Measurements from ENCODE around the gene CLDN10.

Gene CLDN10

GRCh38 chr13:95593462-95593861, 40.9 kb downstream of the CLDN10 start:
- no peak overlapping the region for H3K4me3 ChIP-seq (ENCODE audit: low read length)
- H3K27me3 ChIP-seq (ENCODE audit: control insufficient read depth, insufficient read depth, low read length), result no peaks in the 10 kb centered on the region

DNA sequence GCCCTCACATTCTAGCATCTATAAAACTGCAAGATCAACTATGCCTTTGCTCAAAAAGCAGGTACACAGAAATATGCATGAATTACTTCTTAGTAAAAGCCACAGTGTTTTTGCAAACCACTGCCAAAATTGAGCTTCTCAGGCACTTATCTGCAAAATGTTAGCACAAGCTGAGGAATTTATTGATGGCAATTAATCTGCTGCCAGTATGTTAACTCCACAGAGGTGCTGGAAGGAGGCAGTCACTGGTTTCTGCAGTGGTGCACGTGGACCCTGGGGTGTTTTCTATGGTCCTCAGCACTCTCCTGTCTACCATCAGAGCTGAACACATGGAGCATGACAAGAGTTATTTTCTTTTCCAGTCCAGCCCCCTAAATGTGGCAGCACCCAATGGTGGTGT, 44.2 kb downstream of the CLDN10 start:
- Histone ChIP-seq H3K4me1 (ENCODE audit: control insufficient read depth, insufficient read depth, low read length) (no peaks in the 10 kb centered on the region), H3K36me3 (ENCODE audit: control insufficient read depth, insufficient read depth, low read length) (no peaks in the 10 kb centered on the region), H3K4me3 (ENCODE audit: low read length) (no peak overlapping the region), H3K27ac (ENCODE audit: low read length) (no peak overlapping the region), H3K27me3 (ENCODE audit: control insufficient read depth, insufficient read depth, low read length) (no peaks in the 10 kb centered on the region), H3K9me3 (ENCODE audit: control insufficient read depth, insufficient read depth, low read length) (no peaks in the 10 kb centered on the region)
- no peak for DNase-seq (ENCODE audit: low read depth, low spot score)
- WGBS (ENCODE audit: insufficient coverage, insufficient read length), result no CpG with 5 or more reads among the region's 1 CpG

More at GRCh38 chr13:95593462-95593861, 40.9 kb downstream of the CLDN10 start:
- no peaks in the 10 kb centered on the region for H3K36me3 ChIP-seq (ENCODE audit: control insufficient read depth, insufficient read depth, low read length)
- WGBS (ENCODE audit: insufficient coverage, insufficient read length), result no CpG with 5 or more reads among the region's 1 CpG
- DNase-seq (ENCODE audit: low read depth, low spot score), result no peak
- H3K27ac ChIP-seq (ENCODE audit: low read length), result no peak overlapping the region
- H3K9me3 ChIP-seq (ENCODE audit: control insufficient read depth, insufficient read depth, low read length), result no peaks in the 10 kb centered on the region
- H3K4me1 ChIP-seq (ENCODE audit: control insufficient read depth, insufficient read depth, low read length), result no peaks in the 10 kb centered on the region

- Histone ChIP-seq H3K36me3 (ENCODE audit: control insufficient read depth, insufficient read depth, low read length) (no peaks in the 10 kb centered on the region), H3K9me3 (ENCODE audit: control insufficient read depth, insufficient read depth, low read length) (no peaks in the 10 kb centered on the region), H3K4me1 (ENCODE audit: control insufficient read depth, insufficient read depth, low read length) (no peaks in the 10 kb centered on the region), H3K27ac (ENCODE audit: low read length) (no peak overlapping the region), H3K4me3 (ENCODE audit: low read length) (no peak overlapping the region), H3K27me3 (ENCODE audit: control insufficient read depth, insufficient read depth, low read length) (no peaks in the 10 kb centered on the region)
- no CpG with 5 or more reads among the region's 2 CpGs for WGBS (ENCODE audit: insufficient coverage, insufficient read length)
- no peak for DNase-seq (ENCODE audit: low read depth, low spot score)
These were observed 48.7 kb downstream of the CLDN10 start for GRCh38 chr13:95601216-95601615.

- H3K27ac ChIP-seq (ENCODE audit: low read length), result no peak overlapping the region
- DNase-seq (ENCODE audit: low read depth, low spot score), result no peak
- H3K9me3 ChIP-seq (ENCODE audit: control insufficient read depth, insufficient read depth, low read length), result no peaks in the 10 kb centered on the region
- no peaks in the 10 kb centered on the region for H3K4me1 ChIP-seq (ENCODE audit: control insufficient read depth, insufficient read depth, low read length)
- H3K36me3 ChIP-seq (ENCODE audit: control insufficient read depth, insufficient read depth, low read length), result no peaks in the 10 kb centered on the region
- H3K4me3 ChIP-seq (ENCODE audit: low read length), result no peak overlapping the region
- H3K27me3 ChIP-seq (ENCODE audit: control insufficient read depth, insufficient read depth, low read length), result no peaks in the 10 kb centered on the region
- no CpG with 5 or more reads among the region's 6 CpGs for WGBS (ENCODE audit: insufficient coverage, insufficient read length)
These were observed 49.4 kb downstream of the CLDN10 start for GRCh38 chr13:95601906-95602305.

- H3K36me3 ChIP-seq (ENCODE audit: control insufficient read depth, insufficient read depth, low read length), result peaks cover 5% of the 10 kb centered on the region; the same call in 1 of the 2 replicates
- no peaks in the 10 kb centered on the region for H3K9me3 ChIP-seq (ENCODE audit: control insufficient read depth, insufficient read depth, low read length)
- no peaks in the 10 kb centered on the region for H3K4me1 ChIP-seq (ENCODE audit: control insufficient read depth, insufficient read depth, low read length)
- H3K4me3 ChIP-seq (ENCODE audit: low read length), result no peak overlapping the region
- DNase-seq (ENCODE audit: low read depth, low spot score), result no peak
- H3K27ac ChIP-seq (ENCODE audit: low read length), result no peak overlapping the region
- no peaks in the 10 kb centered on the region for H3K27me3 ChIP-seq (ENCODE audit: control insufficient read depth, insufficient read depth, low read length)
- no CpG with 5 or more reads among the region's 12 CpGs for WGBS (ENCODE audit: insufficient coverage, insufficient read length)
These were observed 51.5 kb downstream of the CLDN10 start for GRCh38 chr13:95603887-95604555.

DNA sequence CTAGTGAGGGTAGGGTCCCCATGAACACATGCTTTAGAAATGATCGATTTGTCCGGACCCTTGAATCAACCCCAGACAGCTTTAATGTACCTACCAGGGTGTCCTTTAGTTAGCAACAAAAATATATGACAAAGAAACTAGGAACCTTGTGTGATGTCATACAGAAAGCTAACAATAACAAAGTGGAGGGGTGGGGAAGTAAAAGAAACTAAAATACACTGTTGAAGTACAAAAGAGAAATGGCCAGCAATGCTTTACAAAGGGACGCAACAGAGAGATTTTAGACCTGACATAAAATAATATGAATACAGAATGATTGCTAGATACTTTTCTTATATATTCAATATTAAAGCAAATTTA, 52.0 kb downstream of the CLDN10 start:
- WGBS (ENCODE audit: insufficient coverage, insufficient read length), result no CpG with 5 or more reads among the region's 3 CpGs
- Histone ChIP-seq H3K27me3 (ENCODE audit: control insufficient read depth, insufficient read depth, low read length) (no peaks in the 10 kb centered on the region), H3K36me3 (ENCODE audit: control insufficient read depth, insufficient read depth, low read length) (peaks cover 5% of the 10 kb centered on the region; the same call in 1 of the 2 replicates)

DNA sequence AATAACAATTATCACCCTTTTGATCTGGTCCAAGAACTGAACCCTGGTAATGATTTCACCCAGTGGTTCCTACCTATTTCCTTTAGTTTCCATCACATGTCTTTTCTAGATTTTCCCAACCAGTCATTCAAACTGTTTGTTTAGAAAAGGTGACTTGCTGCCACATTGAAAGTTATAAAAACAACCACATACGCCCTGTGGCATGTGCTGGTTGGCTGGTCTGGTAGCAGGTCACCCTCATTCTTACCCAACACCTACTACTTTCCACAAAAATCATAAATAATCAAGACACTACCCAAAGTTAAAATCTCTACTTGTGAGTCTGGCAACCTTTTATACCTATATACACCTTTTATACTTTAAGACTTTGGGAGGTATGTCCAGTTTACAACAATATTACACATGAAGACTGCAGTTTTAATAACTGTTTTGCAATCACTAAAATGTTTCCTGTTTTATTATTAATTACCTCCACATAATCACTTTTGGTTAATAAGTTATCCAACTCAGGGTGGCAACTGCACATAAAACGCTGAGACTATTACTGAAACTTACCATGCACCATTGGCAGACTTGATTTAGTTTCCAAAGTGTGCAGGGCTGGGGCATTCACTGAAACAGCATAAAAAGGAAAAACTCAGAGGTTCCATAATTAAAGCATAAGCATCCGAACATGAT, 53.1 kb downstream of the CLDN10 start:
- Histone ChIP-seq H3K36me3 (ENCODE audit: control insufficient read depth, insufficient read depth, low read length) (peaks cover 5% of the 10 kb centered on the region; the same call in 1 of the 2 replicates), H3K4me3 (ENCODE audit: low read length) (no peak overlapping the region), H3K4me1 (ENCODE audit: control insufficient read depth, insufficient read depth, low read length) (no peaks in the 10 kb centered on the region), H3K9me3 (ENCODE audit: control insufficient read depth, insufficient read depth, low read length) (no peaks in the 10 kb centered on the region), H3K27ac (ENCODE audit: low read length) (no peak overlapping the region), H3K27me3 (ENCODE audit: control insufficient read depth, insufficient read depth, low read length) (no peaks in the 10 kb centered on the region)
- WGBS (ENCODE audit: insufficient coverage, insufficient read length), result no CpG with 5 or more reads among the region's 3 CpGs
- DNase-seq (ENCODE audit: low read depth, low spot score), result no peak

More for the DNA sequence above, 52.0 kb downstream of the CLDN10 start:
- Histone ChIP-seq H3K4me1 (ENCODE audit: control insufficient read depth, insufficient read depth, low read length) (no peaks in the 10 kb centered on the region), H3K4me3 (ENCODE audit: low read length) (no peak overlapping the region), H3K9me3 (ENCODE audit: control insufficient read depth, insufficient read depth, low read length) (no peaks in the 10 kb centered on the region), H3K27ac (ENCODE audit: low read length) (no peak overlapping the region)
- no peak for DNase-seq (ENCODE audit: low read depth, low spot score)

DNA sequence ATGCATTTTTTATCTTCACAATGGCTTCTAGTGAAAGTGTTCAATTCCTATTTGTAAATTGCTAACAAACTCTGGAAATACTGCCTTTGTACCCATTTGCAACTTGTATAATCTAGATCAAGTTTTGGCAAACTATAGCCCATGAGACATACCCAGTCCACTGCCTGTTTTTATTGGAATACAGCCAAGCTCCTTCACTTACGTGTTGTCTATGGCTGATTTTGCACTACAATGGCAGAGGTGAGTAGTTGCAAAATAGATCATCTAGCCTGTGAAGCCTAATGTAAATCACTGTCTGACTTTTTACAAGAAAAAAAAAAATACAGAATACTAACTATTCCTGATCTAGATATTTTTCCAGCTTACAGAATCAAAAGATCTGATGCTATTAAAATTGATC, 54.8 kb downstream of the CLDN10 start:
- no peaks in the 10 kb centered on the region for H3K4me1 ChIP-seq (ENCODE audit: control insufficient read depth, insufficient read depth, low read length)
- no CpG with 5 or more reads among the region's 1 CpG for WGBS (ENCODE audit: insufficient coverage, insufficient read length)
- peaks cover 7% of the 10 kb centered on the region; the same call in 1 of the 2 replicates for H3K36me3 ChIP-seq (ENCODE audit: control insufficient read depth, insufficient read depth, low read length)
- H3K9me3 ChIP-seq (ENCODE audit: control insufficient read depth, insufficient read depth, low read length), result no peaks in the 10 kb centered on the region
- no peaks in the 10 kb centered on the region for H3K27me3 ChIP-seq (ENCODE audit: control insufficient read depth, insufficient read depth, low read length)
- H3K4me3 ChIP-seq (ENCODE audit: low read length), result no peak overlapping the region
- no peak for DNase-seq (ENCODE audit: low read depth, low spot score)
- no peak overlapping the region for H3K27ac ChIP-seq (ENCODE audit: low read length)

DNA sequence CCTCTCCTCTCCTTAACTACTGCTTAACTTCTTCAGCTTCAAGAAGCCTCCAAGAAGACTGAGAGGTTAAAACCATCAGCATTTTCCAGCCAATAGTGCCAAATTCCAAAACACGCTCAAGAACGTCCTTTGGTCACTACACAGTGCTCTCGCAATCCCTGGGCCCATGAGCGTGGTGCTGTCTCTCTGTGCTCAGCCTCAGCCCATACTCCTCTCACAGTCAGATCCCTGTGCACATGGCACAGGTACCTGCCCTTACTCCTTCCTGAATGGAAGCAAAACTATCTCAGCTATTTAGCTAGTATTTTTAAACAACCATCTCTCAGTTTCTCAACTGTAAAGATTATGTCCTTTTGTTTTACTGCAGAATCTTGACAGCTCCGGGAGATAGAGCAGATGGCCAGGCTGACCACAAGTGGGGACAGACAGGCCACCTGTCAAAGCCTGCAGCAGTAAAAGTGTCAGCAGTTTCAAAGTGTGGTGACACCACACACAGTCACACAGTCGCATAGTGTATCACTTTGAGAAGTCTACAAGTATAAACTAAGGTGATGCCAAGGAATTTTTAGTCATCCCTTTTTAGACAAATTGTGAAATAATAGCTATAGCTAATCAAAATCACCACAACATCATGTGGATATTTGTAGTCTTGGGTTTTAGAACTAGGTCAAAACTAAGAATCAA, 56.3 kb downstream of the CLDN10 start:
- no CpG with 5 or more reads among the region's 6 CpGs for WGBS (ENCODE audit: insufficient coverage, insufficient read length)
- Histone ChIP-seq H3K4me3 (ENCODE audit: low read length) (no peak overlapping the region), H3K27ac (ENCODE audit: low read length) (no peak overlapping the region), H3K27me3 (ENCODE audit: control insufficient read depth, insufficient read depth, low read length) (no peaks in the 10 kb centered on the region), H3K36me3 (ENCODE audit: control insufficient read depth, insufficient read depth, low read length) (peaks cover 7% of the 10 kb centered on the region; the same call in 1 of the 2 replicates), H3K4me1 (ENCODE audit: control insufficient read depth, insufficient read depth, low read length) (no peaks in the 10 kb centered on the region), H3K9me3 (ENCODE audit: control insufficient read depth, insufficient read depth, low read length) (no peaks in the 10 kb centered on the region)
- no peak for DNase-seq (ENCODE audit: low read depth, low spot score)

DNA sequence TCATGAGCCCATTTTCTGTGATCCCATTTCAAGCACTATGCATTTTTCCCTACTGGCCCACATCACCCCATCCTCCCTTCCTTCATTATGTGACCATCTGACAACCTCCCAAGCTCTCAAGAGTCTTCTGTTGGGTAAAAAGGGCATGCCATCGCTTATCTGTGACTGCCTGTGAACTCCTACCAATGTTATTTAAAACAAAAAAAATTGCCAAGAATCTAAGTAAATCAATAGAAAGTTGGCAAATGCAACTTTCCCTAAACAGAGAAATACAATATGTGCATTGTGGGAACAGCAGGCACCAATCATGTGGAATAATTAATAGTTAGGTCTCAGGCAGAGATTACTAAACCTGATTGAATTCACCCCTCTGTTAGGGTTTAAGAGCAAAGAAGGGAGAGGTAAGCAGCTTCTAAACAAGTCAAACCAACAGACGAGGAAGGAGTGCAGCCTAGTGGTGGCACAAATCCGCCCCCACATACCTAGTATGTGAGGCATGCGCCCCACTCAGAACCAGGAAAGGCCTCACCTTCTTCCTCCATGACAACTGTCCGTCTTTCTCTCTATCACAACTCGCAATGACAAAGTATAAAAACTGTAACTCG, 62.2 kb downstream of the CLDN10 start:
- WGBS (ENCODE audit: insufficient coverage, insufficient read length), result no CpG with 5 or more reads among the region's 7 CpGs
- H3K4me1 ChIP-seq (ENCODE audit: control insufficient read depth, insufficient read depth, low read length), result no peaks in the 10 kb centered on the region
- no peaks in the 10 kb centered on the region for H3K9me3 ChIP-seq (ENCODE audit: control insufficient read depth, insufficient read depth, low read length)
- DNase-seq (ENCODE audit: low read depth, low spot score), result no peak
- no peaks in the 10 kb centered on the region for H3K27me3 ChIP-seq (ENCODE audit: control insufficient read depth, insufficient read depth, low read length)
- H3K4me3 ChIP-seq (ENCODE audit: low read length), result no peak overlapping the region
- H3K36me3 ChIP-seq (ENCODE audit: control insufficient read depth, insufficient read depth, low read length), result peaks cover 7% of the 10 kb centered on the region; the same call in 1 of the 2 replicates
- H3K27ac ChIP-seq (ENCODE audit: low read length), result no peak overlapping the region
